K562 (cell line): ENCODE results near the gene CTBS. TPM values are rescaled to one million over a fixed set of nuclear protein-coding genes. Genes with fewer than 3 reads are reported as not detected.

Experiments
- CC2D1A ChIP-seq: fragments of 450-650 bp; IDR thresholded peaks from 2 replicates; pipeline ENCODE4 v1.6.1; 2017; ENCODE audit warnings: mild to moderate bottlenecking
- DMBX1 ChIP-seq: fragments of 250-450 bp; sonication (Bioruptor Pico); IDR thresholded peaks from 2 replicates; pipeline ENCODE4 v1.8.0; 2022; ENCODE audit warnings: inconsistent platforms, mild to moderate bottlenecking, moderate library complexity, borderline replicate concordance
- FIP1L1 ChIP-seq: fragments of 200-400 bp; formaldehyde crosslinking; IDR thresholded peaks from 2 replicates; pipeline ENCODE4 v1.6.1; 2018; ENCODE audit warnings: mild to moderate bottlenecking, low read depth, low read length; ENCODE audit not compliant: poor library complexity, severe bottlenecking
- JUNB ChIP-seq: fragments of 450-650 bp; formaldehyde crosslinking; conservative IDR thresholded peaks from 2 replicates; pipeline ENCODE4 v1.4.0; 2020; ENCODE audit warnings: mild to moderate bottlenecking
- MAZ ChIP-seq, 2 experiments: fragments of 450-650 bp in 1 of 2; sonication (generic) in 1 of 2; formaldehyde crosslinking; IDR thresholded peaks in 1 of 2; conservative IDR thresholded peaks in 1 of 2; 2 replicates each; pipeline versions ENCODE4 v1.4.0 to v1.5.0; 2020; ENCODE audit warnings: mild to moderate bottlenecking in 1 of 2, missing genetic modification reagents in 1 of 2
- MED1 ChIP-seq: sonication (generic); formaldehyde crosslinking; IDR thresholded peaks from 2 replicates; pipeline ENCODE4 v1.8.1; 2023; ENCODE audit warnings: missing genetic modification reagents, borderline replicate concordance
- MITF ChIP-seq: IDR thresholded peaks from 2 replicates; pipeline ENCODE4 v1.6.1; 2014; ENCODE audit warnings: antibody characterized with exemption
- NELFE ChIP-seq: IDR thresholded peaks from 2 replicates; pipeline ENCODE4 v1.6.1; 2011; ENCODE audit warnings: mild to moderate bottlenecking; ENCODE audit not compliant: insufficient read depth, insufficient read length
- POLR2H ChIP-seq: IDR thresholded peaks from 2 replicates; pipeline ENCODE4 v1.6.1; 2016; ENCODE audit warnings: missing genetic modification characterization, low read depth, mild to moderate bottlenecking, control low read depth, missing compliant biosample characterization, moderate library complexity
- PTBP1 ChIP-seq: fragments of 200-400 bp; formaldehyde crosslinking; IDR thresholded peaks from 2 replicates; pipeline ENCODE4 v1.6.1; 2017; ENCODE audit warnings: low read depth, low read length
- RBM22 ChIP-seq: fragments of 200-400 bp; formaldehyde crosslinking; IDR thresholded peaks from 2 replicates; pipeline ENCODE4 v1.6.1; 2018; ENCODE audit warnings: low read length, low read depth; ENCODE audit not compliant: poor library complexity, severe bottlenecking
- SP1 ChIP-seq: sonication (generic); formaldehyde crosslinking; IDR thresholded peaks from 2 replicates; pipeline ENCODE4 v1.8.1; 2022; ENCODE audit warnings: mild to moderate bottlenecking, missing genetic modification reagents
- STAT5A ChIP-seq: IDR thresholded peaks from 2 replicates; pipeline ENCODE4 v1.6.1; 2012; ENCODE audit warnings: low read length, inconsistent platforms, borderline replicate concordance
- STAT6 ChIP-seq: sonication (generic); formaldehyde crosslinking; IDR thresholded peaks from 2 replicates; pipeline ENCODE4 v1.8.1; 2023; ENCODE audit warnings: mild to moderate bottlenecking, missing genetic modification reagents
- TAF9B ChIP-seq: fragments of 450-650 bp; IDR thresholded peaks from 2 replicates; pipeline ENCODE4 v1.6.1; 2018; ENCODE audit warnings: mild to moderate bottlenecking; ENCODE audit not compliant: partially characterized antibody
- TBL1XR1 ChIP-seq, 2 experiments: IDR thresholded peaks; 2 replicates each; pipeline ENCODE4 v1.6.1; 2012; ENCODE audit warnings: improper control_type of control experiment in 2 of 2, low read length in 2 of 2, mild to moderate bottlenecking in 1 of 2
- TSC22D4 ChIP-seq: fragments of 450-650 bp; IDR thresholded peaks from 2 replicates; pipeline ENCODE4 v1.6.1; 2016; ENCODE audit warnings: missing genetic modification characterization, missing biosample characterization, control low read depth
- VEZF1 ChIP-seq: fragments of 200-800 bp; sonication (Bioruptor generic); IDR thresholded peaks from 2 replicates; pipeline ENCODE4 v1.6.1; 2017; ENCODE audit warnings: missing genetic modification characterization, missing compliant biosample characterization
- ZBTB26 ChIP-seq: fragments of 450-650 bp; formaldehyde crosslinking; IDR thresholded peaks from 2 replicates; pipeline ENCODE4 v1.4.0; 2022; ENCODE audit warnings: missing genetic modification characterization
- ZC3H11A ChIP-seq: IDR thresholded peaks from 2 replicates; pipeline ENCODE4 v1.6.1; 2012; ENCODE audit warnings: low read depth, low read length, improper control_type of control experiment
- ZNF184 ChIP-seq: sonication (generic); formaldehyde crosslinking; IDR thresholded peaks from 2 replicates; pipeline ENCODE4 v1.5.0; 2020; ENCODE audit warnings: missing genetic modification reagents
- ZNF696 ChIP-seq: fragments of 250-450 bp; sonication (Bioruptor Pico); conservative IDR thresholded peaks from 2 replicates; pipeline ENCODE4 v1.4.0; 2020; ENCODE audit warnings: mild to moderate bottlenecking, moderate library complexity
- ZNF79 ChIP-seq: fragments of 250-450 bp; sonication (Bioruptor Pico); IDR thresholded peaks from 2 replicates; pipeline ENCODE4 v1.4.0; 2020; ENCODE audit warnings: low read depth, mild to moderate bottlenecking, moderate library complexity
- polyA plus RNA-seq, 8 experiments: library from polyadenylated mRNA; depleted of rRNA in 4 of 8; stranded (reverse) in 5 of 8; unstranded in 3 of 8; fragments of >200 nt; fragmentation: Nextera tagmentation in 2 of 8; fragmentation: Illumina TruSeq in 1 of 8; extraction: Ambion mirVana in 2 of 8; extraction: Trizol in 1 of 8; gene quantifications; 2 replicates each; pipeline versions ENCODE4 v1.2.1 to v1.2.3, GENCODE V29; 2011 to 2014; ENCODE audit warnings: inconsistent platforms in 1 of 8, missing spikeins in 1 of 8
- total RNA-seq, 7 experiments: library from RNA; depleted of rRNA in 6 of 7; stranded (reverse); fragments of >200 nt in 6 of 7; fragmentation: Illumina TruSeq in 2 of 7; extraction: Trizol in 2 of 7; gene quantifications; 2 replicates each; pipeline versions ENCODE4 v1.2.1 to v1.2.3, GENCODE V29; 2011 to 2021; ENCODE audit warnings: low replicate concordance in 1 of 7

The CTBS gene
- total and polyA plus RNA-seq, 9 of the 15 experiments (the other 6 are each of a cell fraction or from before 2014, with no cell fraction given): 3.0 to 19.8 (median 9.9) TPM

GRCh38 chr1:84620720-84621313 is 46.6 kb upstream of the CTBS start (continued):
- TF ChIP-seq VEZF1 (CRISPR knock-in tag) (peak; percentile 98), TBL1XR1 (IDR thresholded peaks at IDR 0.05; ENCODE audit: low read length in 2 of 2) (no peak), POLR2H (tag) (no peak), STAT5A (no peak), RBM22 (peak; percentile 40), PTBP1 (0 out of 2 replicates have a peak, but pooled peaks have one; percentile 25), DMBX1 (CRISPR knock-in tag) (no peak), JUNB (CRISPR knock-in tag) (no peak), TSC22D4 (tag) (no peak), CC2D1A (0 out of 2 replicates have a peak, but pooled peaks have one; percentile 54), ZNF79 (CRISPR knock-in tag) (no peak), MED1 (CRISPR knock-in tag) (no peak), TAF9B (no peak), ZC3H11A (no peak), ZNF184 (no peak), ZBTB26 (CRISPR knock-in tag) (no peak), ZNF696 (CRISPR knock-in tag) (no peak), STAT6 (no peak), NELFE (no peak), SP1 (CRISPR knock-in tag) (peak; percentile 76), MAZ (CRISPR knock-in tag; conservative IDR thresholded peaks at IDR 0.05 in 1 of 2, IDR thresholded peaks at IDR 0.05 in 1 of 2) (peak; percentile 80 to 93), FIP1L1 (peak; percentile 74), MITF (no peak)
